HK-2 (cell line): Measurements from ENCODE around the gene ZNF444.
"Not testable (repeated sequence)": the region's sequence is repeated elsewhere in the genome, so short reads cannot be mapped to it uniquely, and the experiment has no call there.

ENCODE experiments used
- DNase-seq: peaks from one replicate; pipeline ENCODE4 v3.0.0-alpha.2; 2018; ENCODE audit not compliant: unreplicated experiment

Gene ZNF444

GRCh38 chr19:56176310-56176709, 35.2 kb downstream of the ZNF444 start:
- not testable (repeated sequence) for DNase-seq

- no peak for DNase-seq
These were observed 35.8 kb downstream of the ZNF444 start for GRCh38 chr19:56176881-56177280.

GRCh38 chr19:56177564-56178243, 36.6 kb downstream of the ZNF444 start:
- DNase-seq, result no peak

GRCh38 chr19:56189785-56190184, 48.7 kb downstream of the ZNF444 start:
- DNase-seq, result no peak

- no peak for DNase-seq
These were observed 50.0 kb downstream of the ZNF444 start for GRCh38 chr19:56191115-56191514.

- no peak for DNase-seq
These were observed 50.6 kb downstream of the ZNF444 start for GRCh38 chr19:56191711-56192110.

GRCh38 chr19:56193981-56194640, 53.0 kb downstream of the ZNF444 start:
- no peak for DNase-seq

- DNase-seq, result not testable (repeated sequence)
These were observed 56.6 kb downstream of the ZNF444 start, which contains the start of gene ZSCAN5B for GRCh38 chr19:56197646-56198045. Gene ZSCAN5B (minus strand): TSS chr19:56197783. CDS start chr19:56193052, 4,731 bp downstream.

- no peak for DNase-seq
These were observed 58.6 kb downstream of the ZNF444 start for GRCh38 chr19:56199687-56200086.

- DNase-seq, result no peak
These were observed 60.9 kb downstream of the ZNF444 start, which contains the start of gene ZSCAN5C for GRCh38 chr19:56201973-56202372. Gene ZSCAN5C (plus strand): TSS chr19:56202273. CDS start chr19:56205914, 3,641 bp downstream.

GRCh38 chr19:56207581-56207980, 66.5 kb downstream of the ZNF444 start:
- DNase-seq, result not testable (repeated sequence)

- no peak for DNase-seq
These were observed 68.0 kb downstream of the ZNF444 start for GRCh38 chr19:56209091-56209490.

GRCh38 chr19:56210036-56210435, 68.9 kb downstream of the ZNF444 start:
- DNase-seq, result not testable (repeated sequence)
